ENCODE measurements around the gene AKR7A3.

AKR7A3 gene

GRCh38 chr1:19327301-19327700 is 38.7 kb upstream of the AKR7A3 start:
- no peaks in the 10 kb centered on the region for H3K27me3 ChIP-seq
- no peak for DNase-seq
- no peaks in the 10 kb centered on the region for H3K4me1 ChIP-seq
- no peak overlapping the region for H3K4me3 ChIP-seq (ENCODE audit: low read depth, low read length)
- H3K36me3 ChIP-seq = no peaks in the 10 kb centered on the region
- no peak for TF ChIP-seq CTCF (IDR thresholded peaks at IDR 0.05; ENCODE audit: low read depth, low read length)
- no peaks in the 10 kb centered on the region for H3K9me3 ChIP-seq

GRCh38 chr1:19326748-19327065 is 38.1 kb upstream of the AKR7A3 start:
- H3K4me1 ChIP-seq = no peaks in the 10 kb centered on the region
- H3K27me3 ChIP-seq = no peaks in the 10 kb centered on the region

GRCh38 chr1:19325958-19326747 is 37.6 kb upstream of the AKR7A3 start:
- Histone ChIP-seq H3K9me3 (no peaks in the 10 kb centered on the region), H3K4me3 (ENCODE audit: low read depth, low read length) (no peak overlapping the region), H3K4me1 (no peaks in the 10 kb centered on the region), H3K27me3 (no peaks in the 10 kb centered on the region), H3K36me3 (no peaks in the 10 kb centered on the region)
- no peak for TF ChIP-seq CTCF (IDR thresholded peaks at IDR 0.05; ENCODE audit: low read depth, low read length)
- DNase-seq = no peak

More at GRCh38 chr1:19326748-19327065, 38.1 kb upstream of the AKR7A3 start:
- TF ChIP-seq CTCF (IDR thresholded peaks at IDR 0.05; ENCODE audit: low read depth, low read length) = no peak
- no peak for DNase-seq
- H3K36me3 ChIP-seq = no peaks in the 10 kb centered on the region
- H3K9me3 ChIP-seq = no peaks in the 10 kb centered on the region
- no peak overlapping the region for H3K4me3 ChIP-seq (ENCODE audit: low read depth, low read length)

GRCh38 chr1:19325368-19325957 is 36.9 kb upstream of the AKR7A3 start:
- TF ChIP-seq CTCF (IDR thresholded peaks at IDR 0.05; ENCODE audit: low read depth, low read length) = no peak
- Histone ChIP-seq H3K9me3 (no peaks in the 10 kb centered on the region), H3K4me1 (no peaks in the 10 kb centered on the region), H3K4me3 (ENCODE audit: low read depth, low read length) (no peak overlapping the region), H3K27me3 (no peaks in the 10 kb centered on the region), H3K36me3 (no peaks in the 10 kb centered on the region)
- no peak for DNase-seq

GRCh38 chr1:19324665-19324990 is 36.1 kb upstream of the AKR7A3 start:
- no peaks in the 10 kb centered on the region for H3K36me3 ChIP-seq

More at GRCh38 chr1:19324665-19324990, 36.1 kb upstream of the AKR7A3 start:
- Histone ChIP-seq H3K4me1 (no peaks in the 10 kb centered on the region), H3K4me3 (ENCODE audit: low read depth, low read length) (no peak overlapping the region), H3K9me3 (no peaks in the 10 kb centered on the region), H3K27me3 (no peaks in the 10 kb centered on the region)
- DNase-seq = no peak
- TF ChIP-seq CTCF (IDR thresholded peaks at IDR 0.05; ENCODE audit: low read depth, low read length) = no peak

Data from BE2C (cell line).